SW480 (cell line): ENCODE measurements around the gene CPT1B.
"Not testable (repeated sequence)": the region's sequence is repeated elsewhere in the genome, so short reads cannot be mapped to it uniquely, and the experiment has no call there.

Experiments used
- DNase-seq: peaks from one replicate; pipeline ENCODE4 v3.0.0-alpha.2; 2016; ENCODE audit warnings: low spot score

CPT1B gene

DNA sequence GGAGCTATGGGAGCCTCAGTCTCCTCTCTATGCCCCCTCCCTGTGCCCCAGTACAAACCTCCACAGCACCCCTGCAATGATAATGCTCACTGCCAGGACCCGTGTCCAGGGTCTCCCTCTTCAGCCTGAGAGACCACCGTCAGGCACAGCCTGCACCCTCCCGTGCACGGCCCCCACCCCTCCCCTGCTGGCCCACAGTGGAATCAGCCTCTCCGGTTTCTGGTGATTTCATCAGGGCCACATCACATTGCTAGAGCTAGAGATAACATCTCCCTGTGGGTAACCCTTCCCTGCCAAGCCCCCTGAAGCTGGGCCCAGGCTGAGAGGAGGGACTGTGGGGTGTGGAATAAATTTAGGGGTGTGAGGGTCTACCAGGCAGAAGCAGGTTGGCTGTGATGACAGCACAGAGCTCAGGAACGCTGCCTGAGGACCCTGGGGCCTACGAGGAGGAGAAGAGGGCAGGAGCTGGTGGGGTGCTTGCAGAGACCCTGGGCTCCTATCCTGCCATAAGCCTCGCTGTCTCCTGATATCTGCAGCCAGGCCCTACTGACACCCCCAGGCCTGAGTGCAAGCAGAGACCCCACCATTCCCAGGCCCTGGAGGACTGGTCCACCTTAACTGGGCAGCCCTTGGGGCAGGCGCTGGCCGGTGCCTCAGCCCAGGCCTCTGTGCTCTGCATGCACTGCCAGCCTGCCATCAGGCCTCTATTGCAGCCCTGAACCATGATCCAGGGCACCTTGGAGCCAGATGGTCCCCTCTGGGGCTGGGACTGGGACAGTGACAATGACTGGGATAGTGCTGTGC, 32.5 kb downstream of the CPT1B start, which contains the start of gene KLHDC7B:
Gene KLHDC7B, plus strand, starts transcription at position 378 of the 804 bp plus-strand sequence. Its CDS starts 345 bp downstream, at position 723.
- peak; percentile 50 for DNase-seq

GRCh38 chr22:50544746-50545253, 33.4 kb downstream of the CPT1B start:
- DNase-seq: no peak

GRCh38 chr22:50544078-50544745, 34.0 kb downstream of the CPT1B start:
- DNase-seq: no peak

DNA sequence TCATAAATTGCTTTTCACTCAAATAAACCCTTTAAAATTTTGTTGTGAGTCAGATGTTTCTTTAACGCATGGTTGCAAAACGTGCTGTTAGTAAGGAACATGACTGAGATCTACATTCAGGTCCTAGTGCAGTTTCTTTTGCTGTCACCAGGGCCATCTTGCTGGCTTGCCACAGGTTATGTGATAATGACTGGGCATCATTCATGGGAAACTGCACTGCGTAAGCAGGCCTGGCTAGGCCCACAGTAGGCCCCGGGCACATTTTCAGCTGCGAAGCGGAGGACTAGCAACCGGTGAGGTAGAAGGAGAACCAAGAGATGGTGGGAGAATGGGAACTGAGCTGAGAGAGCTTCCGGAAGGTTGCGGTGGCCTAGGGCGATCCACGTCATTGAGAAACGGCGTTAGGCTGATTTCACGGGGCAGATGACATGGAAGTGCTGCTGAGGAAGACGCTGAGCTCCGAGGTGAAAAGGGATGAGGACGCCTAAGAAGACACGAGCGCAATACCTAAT, 35.8 kb downstream of the CPT1B start:
- no peak for DNase-seq

DNA sequence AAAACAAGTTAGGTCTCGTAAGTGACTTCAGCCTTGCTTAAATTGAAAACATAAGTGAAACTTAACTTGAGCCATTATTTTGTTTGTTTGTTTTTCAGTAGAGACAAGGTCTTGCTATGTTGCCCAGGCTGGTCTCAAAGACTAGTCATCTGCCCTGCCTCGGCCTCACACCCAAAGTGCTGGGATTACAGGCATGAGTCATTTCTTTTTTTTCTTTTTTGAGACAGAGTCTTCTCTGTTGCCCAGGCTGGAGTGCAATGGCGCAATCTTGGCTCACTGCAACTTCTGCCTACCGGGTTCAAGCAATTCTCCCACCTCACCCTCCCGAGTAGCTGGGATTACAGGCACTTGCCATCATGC, 36.6 kb downstream of the CPT1B start:
- not testable (repeated sequence) for DNase-seq

- no peak for DNase-seq
These were observed 37.8 kb downstream of the CPT1B start for GRCh38 chr22:50540381-50540780.

DNA sequence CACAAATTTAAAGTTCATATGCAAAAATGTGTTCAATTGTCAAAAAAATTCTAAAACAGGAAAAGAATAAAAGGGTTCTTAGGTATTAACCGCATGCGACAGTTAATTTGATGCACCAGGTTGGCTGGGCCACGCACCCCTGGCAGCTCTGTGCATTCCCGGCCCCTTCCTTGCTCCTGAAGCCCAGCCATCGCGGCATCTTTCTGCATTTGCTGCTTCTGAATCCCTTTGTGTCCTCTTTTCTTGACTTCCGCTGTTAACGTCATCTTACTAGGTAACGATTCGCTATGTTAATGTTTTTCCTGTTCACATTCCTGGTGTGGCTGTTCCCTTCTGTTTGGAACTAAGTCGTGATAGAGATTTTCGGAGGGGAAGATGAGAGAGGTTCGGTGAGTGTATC, 40.5 kb downstream of the CPT1B start:
- DNase-seq: no peak

DNA sequence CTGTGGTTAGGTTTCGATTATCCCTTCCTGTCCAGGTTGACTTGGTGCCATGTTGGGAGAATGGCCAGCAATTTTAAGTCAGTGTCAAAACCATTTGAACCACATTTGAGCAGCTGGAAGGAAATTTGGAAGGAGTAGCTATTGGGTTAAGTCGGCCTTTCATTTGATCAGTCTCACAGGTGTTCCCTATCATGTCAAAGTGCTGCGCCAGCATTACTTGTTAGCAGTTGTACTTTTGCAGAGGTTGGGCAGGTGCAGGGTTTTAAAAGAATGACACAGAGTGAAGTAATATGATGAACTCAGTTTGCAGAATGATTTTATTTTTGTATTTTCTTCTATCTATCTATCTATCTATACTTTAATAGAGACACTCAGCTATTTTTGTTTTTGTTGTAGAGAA, 42.0 kb downstream of the CPT1B start:
- DNase-seq: no peak

GRCh38 chr22:50535113-50535512, 43.1 kb downstream of the CPT1B start:
- no peak for DNase-seq

DNA sequence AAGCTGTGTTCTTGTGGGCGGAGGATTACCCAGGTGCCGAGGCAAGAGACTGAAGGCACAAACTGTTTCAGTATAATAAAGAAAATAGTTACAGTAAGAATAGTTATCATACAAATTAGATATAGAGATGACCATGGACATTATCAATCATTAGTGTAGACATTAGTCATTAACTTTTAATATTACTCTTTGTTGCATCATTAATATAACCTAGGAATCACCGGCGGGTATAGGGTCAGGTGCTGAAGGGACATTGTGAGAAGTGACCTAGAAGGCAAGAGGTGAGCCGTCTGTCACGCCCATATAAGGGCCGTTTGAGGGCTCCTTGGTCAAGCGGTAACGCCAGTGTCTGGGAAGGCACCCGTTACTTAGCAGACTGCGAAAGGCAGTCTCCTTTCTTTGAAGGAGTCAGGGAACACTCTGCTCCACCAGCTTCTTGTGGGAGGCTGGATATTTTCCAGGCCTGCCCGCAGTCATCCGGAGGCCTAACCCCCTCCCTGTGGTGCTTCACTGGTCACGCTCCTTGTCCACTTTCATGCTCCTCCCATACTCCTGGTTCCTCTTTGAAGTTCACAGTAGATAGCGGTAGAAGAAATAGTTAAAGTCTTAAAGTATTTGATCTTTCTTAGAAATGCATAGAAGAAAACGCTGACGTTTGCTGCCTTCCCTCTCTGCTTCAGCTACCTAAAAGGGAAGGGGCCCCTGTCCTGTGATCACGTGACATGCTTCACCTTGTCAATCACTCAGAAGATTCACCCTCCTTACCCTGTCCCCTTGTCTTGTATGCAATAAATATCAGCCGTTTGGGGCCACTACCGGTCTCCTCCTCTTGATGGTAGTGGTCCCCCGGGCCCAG, 44.1 kb downstream of the CPT1B start:
- not testable (repeated sequence) for DNase-seq

DNA sequence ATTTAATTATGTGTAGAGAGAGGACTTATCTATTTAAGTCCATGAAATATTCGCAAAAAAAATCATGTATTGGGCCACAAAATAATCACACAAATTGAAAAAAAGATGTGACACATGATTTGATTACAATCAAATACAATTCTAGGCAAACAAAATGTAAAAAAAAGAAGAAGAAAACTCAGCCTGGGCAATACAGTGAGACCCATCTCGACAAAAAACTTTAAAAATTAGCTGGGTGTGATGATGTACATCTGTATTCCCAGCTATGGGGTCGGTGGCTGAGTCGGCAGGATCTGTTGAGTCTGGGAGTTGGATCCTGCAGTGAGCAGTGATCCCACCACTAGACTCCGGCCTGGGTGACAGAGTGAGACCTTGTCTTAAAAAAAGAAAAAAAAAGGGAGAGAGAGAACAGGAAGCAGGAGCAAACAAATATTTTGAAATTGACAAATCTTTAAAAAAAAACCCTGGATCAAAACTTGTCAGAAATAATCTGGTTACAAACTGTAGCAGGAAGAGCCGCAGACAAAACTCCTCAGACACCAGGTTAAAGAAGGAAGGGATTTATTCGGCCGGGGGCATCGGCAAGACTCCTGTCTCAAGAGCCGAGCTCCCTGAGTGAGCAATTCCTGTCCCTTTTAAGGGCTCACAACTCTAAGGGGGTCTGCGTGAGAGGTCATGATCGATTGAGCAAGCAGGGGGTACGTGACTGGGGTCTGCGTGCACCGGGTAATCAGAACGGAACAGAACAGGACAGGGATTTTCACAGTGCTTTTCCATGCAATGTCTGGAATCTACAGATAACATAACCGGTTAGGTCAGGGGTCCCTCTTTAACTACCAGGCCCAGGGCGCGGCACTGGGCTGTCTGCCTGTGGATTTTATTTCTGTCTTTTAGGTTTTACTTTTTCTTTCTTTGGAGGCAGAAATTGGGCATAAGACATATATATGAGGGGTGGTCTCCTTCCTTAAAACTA, 45.1 kb downstream of the CPT1B start:
- no peak for DNase-seq

GRCh38 chr22:50531962-50532674, 46.1 kb downstream of the CPT1B start:
- peak; percentile 46 for DNase-seq

GRCh38 chr22:50531546-50531961, 46.7 kb downstream of the CPT1B start:
- no peak for DNase-seq

DNA sequence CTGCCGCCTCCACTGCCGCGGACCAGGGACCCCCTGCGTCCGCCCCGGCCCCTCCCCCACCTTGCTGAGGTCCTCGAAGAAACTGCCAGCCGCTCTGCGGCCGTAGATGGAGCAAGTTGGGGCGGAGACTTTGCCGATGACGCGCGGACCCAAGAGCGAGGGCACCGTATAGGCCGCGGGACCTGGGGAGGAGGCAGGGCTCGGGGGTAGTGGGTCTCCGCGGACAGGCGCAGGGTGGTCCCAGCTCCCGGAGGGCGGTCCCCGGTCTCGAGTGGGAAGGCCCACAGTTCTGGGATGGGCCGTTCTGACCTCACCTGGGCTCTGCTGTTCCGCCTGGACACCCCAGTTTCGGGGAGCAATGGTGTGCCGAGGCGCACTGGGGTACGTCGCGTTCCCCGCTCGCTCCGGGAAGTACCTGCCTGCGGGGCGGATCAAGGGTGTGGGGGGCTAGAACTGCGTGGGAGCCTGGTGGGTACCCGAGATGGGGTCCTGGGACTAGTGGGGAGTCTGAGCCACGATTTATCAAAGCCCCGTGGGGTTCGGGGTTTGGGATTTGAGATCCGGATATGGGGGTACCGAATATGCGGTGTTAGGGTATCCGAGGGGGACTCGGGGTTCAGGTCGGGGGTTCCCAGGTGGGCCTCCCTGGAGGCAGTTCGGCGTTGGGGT, 47.2 kb downstream of the CPT1B start:
- peak; percentile 58 for DNase-seq

- no peak for DNase-seq
These were observed 47.7 kb downstream of the CPT1B start for GRCh38 chr22:50530580-50530876.

GRCh38 chr22:50529897-50530579, 48.2 kb downstream of the CPT1B start, which contains the start of gene TYMP:
Gene TYMP (minus strand): TSS chr22:50530012. CDS start chr22:50529709, 303 bp downstream.
- DNase-seq: no peak

DNA sequence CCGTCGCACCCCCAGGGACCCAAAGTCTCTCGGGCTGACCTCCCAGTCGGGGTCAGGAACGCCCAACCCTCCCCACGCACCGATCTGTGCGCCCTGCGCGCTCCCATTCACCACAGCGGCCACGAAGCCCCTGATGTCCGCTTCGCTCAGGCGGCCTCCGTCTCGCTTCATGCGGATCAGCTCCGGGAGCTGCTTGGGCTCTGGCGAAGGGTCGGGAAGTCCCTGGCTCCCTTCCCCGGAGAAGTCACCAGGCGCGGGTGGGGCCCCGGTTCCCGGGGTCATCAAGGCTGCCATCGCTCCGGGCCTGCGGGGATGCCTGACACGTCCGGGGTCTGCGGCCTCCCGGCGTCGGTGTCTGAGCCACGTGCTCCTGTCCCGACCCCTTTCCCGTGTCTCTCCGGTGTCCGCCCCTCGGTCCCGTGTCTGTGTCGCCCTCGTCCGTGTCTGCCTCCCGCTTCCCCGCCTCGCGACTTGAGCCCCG, 48.8 kb downstream of the CPT1B start:
- no peak for DNase-seq

DNA sequence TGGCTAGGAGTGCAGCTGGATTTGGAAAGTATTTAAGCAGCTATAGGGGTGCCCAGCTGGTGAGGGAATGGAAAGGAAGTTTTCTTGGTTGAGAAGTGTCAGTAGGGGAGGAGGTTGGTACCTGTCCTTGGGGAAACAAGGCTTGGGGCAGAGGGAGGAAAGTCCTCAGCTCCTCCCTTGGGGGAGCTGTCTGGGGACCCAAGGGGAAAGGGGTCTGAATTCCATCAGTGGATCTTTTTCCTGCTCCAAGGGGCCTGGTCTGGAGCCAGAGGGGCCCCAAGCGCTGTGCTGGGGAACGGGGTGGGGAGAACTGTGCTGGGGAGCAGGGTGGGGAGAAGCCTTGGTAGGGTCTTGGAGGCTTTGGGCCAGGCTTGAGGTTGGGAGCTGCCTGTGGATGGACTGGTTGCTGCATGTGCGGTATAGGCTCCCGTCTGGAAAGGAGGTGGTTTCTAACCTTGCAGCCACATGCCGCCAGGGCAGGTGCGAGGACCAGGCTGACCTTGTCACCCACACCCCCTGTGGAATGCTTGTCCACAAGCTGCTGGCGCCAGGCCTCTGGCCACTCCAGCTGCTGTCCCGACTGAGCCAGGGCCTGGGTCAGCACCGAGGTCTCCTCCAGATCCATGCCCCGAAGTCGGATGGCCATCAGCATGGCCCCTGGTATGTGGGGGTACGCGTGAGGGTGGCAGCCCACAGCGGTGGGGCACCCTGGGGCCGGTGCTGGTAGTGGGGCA, 49.4 kb downstream of the CPT1B start:
- no peak for DNase-seq
